GM19351 (cell line): ENCODE results near the gene LBHD1.
A peak's percentile ranks its signal among the peaks of the same experiment; 100 is the strongest.
"Not testable (repeated sequence)": the region's sequence is repeated elsewhere in the genome, so short reads cannot be mapped to it uniquely, and the experiment has no call there.

Source experiments
- ATAC-seq: cut with Tn5 transposase; IDR thresholded peaks from one replicate; pipeline ENCODE4 v1.9.1; 2021; ENCODE audit warnings: mild to moderate bottlenecking, moderate library complexity; ENCODE audit not compliant: unreplicated experiment

LBHD1 gene

GRCh38 chr11:62694455-62695167, 22.5 kb upstream of the LBHD1 start:
- no peak for ATAC-seq

GRCh38 chr11:62693624-62694023, 21.6 kb upstream of the LBHD1 start:
- not testable (repeated sequence) for ATAC-seq

GRCh38 chr11:62689421-62690183, 17.5 kb upstream of the LBHD1 start, which contains the start of gene LRRN4CL:
Gene LRRN4CL (minus strand): TSS chr11:62689530. CDS start chr11:62688508, 1,022 bp downstream.
- no peak for ATAC-seq

GRCh38 chr11:62688491-62688890, 16.4 kb upstream of the LBHD1 start:
- ATAC-seq: no peak

GRCh38 chr11:62687508-62688396, 15.7 kb upstream of the LBHD1 start:
- ATAC-seq: no peak

GRCh38 chr11:62682518-62682917, 10.5 kb upstream of the LBHD1 start:
- no peak for ATAC-seq

- ATAC-seq: peak; percentile 70
Measured at GRCh38 chr11:62680825-62681240, 8.8 kb upstream of the LBHD1 start.

- ATAC-seq: peak; percentile 68
Measured at GRCh38 chr11:62678770-62679696, 7.0 kb upstream of the LBHD1 start, which contains the start of gene UBXN1. Gene UBXN1 (minus strand): TSS chr11:62679073. CDS start chr11:62678923, 150 bp downstream.

GRCh38 chr11:62678433-62678769, 6.3 kb upstream of the LBHD1 start:
- ATAC-seq: no peak

GRCh38 chr11:62677714-62678113, 5.6 kb upstream of the LBHD1 start:
- ATAC-seq: no peak

- ATAC-seq: no peak
Measured at GRCh38 chr11:62677156-62677555, 5.1 kb upstream of the LBHD1 start.

- no peak for ATAC-seq
Measured at GRCh38 chr11:62676698-62677097, 4.6 kb upstream of the LBHD1 start.

- ATAC-seq: not testable (repeated sequence)
Measured at GRCh38 chr11:62675415-62675814, 3.3 kb upstream of the LBHD1 start.

GRCh38 chr11:62673196-62673525, 1.1 kb upstream of the LBHD1 start:
- ATAC-seq: no peak

- ATAC-seq: peak; percentile 22
Measured at GRCh38 chr11:62671236-62671607, 845 bp downstream of the LBHD1 start.

GRCh38 chr11:62669420-62670161, 2.5 kb downstream of the LBHD1 start:
- no peak for ATAC-seq

- ATAC-seq: no peak
Measured at GRCh38 chr11:62667460-62667859, 4.6 kb downstream of the LBHD1 start.

GRCh38 chr11:62666259-62666926, 5.7 kb downstream of the LBHD1 start:
- ATAC-seq: no peak
